ENCODE measurements around the gene PCDHGC5.

- TF ChIP-seq CTCF (IDR thresholded peaks at IDR 0.05) (no peak), POLR2A (IDR thresholded peaks at IDR 0.05) (no peak)
Observed at GRCh38 chr5:141439411-141440141, 49.3 kb upstream of the PCDHGC5 start.
